ENCODE results near the gene PHF19.

Gene PHF19

GRCh38 chr9:120875195-120875565 is 1.8 kb downstream of the PHF19 start:
- Histone ChIP-seq H3K9me3 (ENCODE audit: insufficient read depth, low read length) (no peaks in the 10 kb centered on the region), H4K20me1 (ENCODE audit: low read depth, low read length) (no peaks in the 10 kb centered on the region), H3K79me2 (ENCODE audit: insufficient read depth, low read length) (peaks cover 8% of the 10 kb centered on the region; the same call in 1 of the 2 replicates), H3K36me3 (ENCODE audit: low read length) (peaks cover 14% of the 10 kb centered on the region; the same call in 1 of the 2 replicates), H3K27ac (ENCODE audit: low read depth, low read length) (peak overlapping the region; percentile 99), H3K9ac (ENCODE audit: low read length) (peak overlapping the region; percentile 100), H3K9me2 (replicated peaks; ENCODE audit: insufficient read depth, low read length) (no peaks in the 10 kb centered on the region), H3F3A (ENCODE audit: insufficient read depth) (peaks cover 83% of the 10 kb centered on the region), H3K4me3 (ENCODE audit: insufficient read depth, low read length, poor library complexity, severe bottlenecking) (no peak overlapping the region), H2AFZ (ENCODE audit: low read depth, low read length, severe bottlenecking) (no peak overlapping the region), H3K27me3 (ENCODE audit: low read length) (no peaks in the 10 kb centered on the region), H3K4me2 (ENCODE audit: low read depth, low read length, poor library complexity, severe bottlenecking) (peak overlapping the region; percentile 93)
- TF ChIP-seq EZH2phosphoT487 (conservative IDR thresholded peaks at IDR 0.05; ENCODE audit: low read length), result no peak
- TF ChIP-seq CTCF (IDR thresholded peaks at IDR 0.05; ENCODE audit: insufficient read depth, low read length, poor library complexity, severe bottlenecking), result no peak

GRCh38 chr9:120874226-120875194 is 2.5 kb downstream of the PHF19 start:
- H3K4me2 ChIP-seq (ENCODE audit: low read depth, low read length, poor library complexity, severe bottlenecking), result peak overlapping the region; percentile 93
- H3F3A ChIP-seq (ENCODE audit: insufficient read depth), result peaks cover 82% of the 10 kb centered on the region
- H3K27ac ChIP-seq (ENCODE audit: low read depth, low read length), result peak overlapping the region; percentile 99
- no peaks in the 10 kb centered on the region for H3K9me2 ChIP-seq (replicated peaks; ENCODE audit: insufficient read depth, low read length)
- H2AFZ ChIP-seq (ENCODE audit: low read depth, low read length, severe bottlenecking), result no peak overlapping the region
- no peaks in the 10 kb centered on the region for H4K20me1 ChIP-seq (ENCODE audit: low read depth, low read length)
- H3K9ac ChIP-seq (ENCODE audit: low read length), result peak overlapping the region; percentile 100
- H3K27me3 ChIP-seq (ENCODE audit: low read length), result no peaks in the 10 kb centered on the region
- H3K36me3 ChIP-seq (ENCODE audit: low read length), result peaks cover 14% of the 10 kb centered on the region; the same call in 1 of the 2 replicates
- H3K79me2 ChIP-seq (ENCODE audit: insufficient read depth, low read length), result peaks cover 8% of the 10 kb centered on the region; the same call in 1 of the 2 replicates
- no peak for TF ChIP-seq CTCF (IDR thresholded peaks at IDR 0.05; ENCODE audit: insufficient read depth, low read length, poor library complexity, severe bottlenecking)
- no peak for TF ChIP-seq EZH2phosphoT487 (conservative IDR thresholded peaks at IDR 0.05; ENCODE audit: low read length)
- H3K9me3 ChIP-seq (ENCODE audit: insufficient read depth, low read length), result no peaks in the 10 kb centered on the region
- H3K4me3 ChIP-seq (ENCODE audit: insufficient read depth, low read length, poor library complexity, severe bottlenecking), result no peak overlapping the region

GRCh38 chr9:120873512-120873911 is 3.5 kb downstream of the PHF19 start:
- no peaks in the 10 kb centered on the region for H4K20me1 ChIP-seq (ENCODE audit: low read depth, low read length)
- H3K9me3 ChIP-seq (ENCODE audit: insufficient read depth, low read length), result no peaks in the 10 kb centered on the region
- peak overlapping the region; percentile 99 for H3K27ac ChIP-seq (ENCODE audit: low read depth, low read length)
- H2AFZ ChIP-seq (ENCODE audit: low read depth, low read length, severe bottlenecking), result no peak overlapping the region
- no peaks in the 10 kb centered on the region for H3K9me2 ChIP-seq (replicated peaks; ENCODE audit: insufficient read depth, low read length)
- no peaks in the 10 kb centered on the region for H3K27me3 ChIP-seq (ENCODE audit: low read length)
- H3F3A ChIP-seq (ENCODE audit: insufficient read depth), result peaks cover 77% of the 10 kb centered on the region
- H3K9ac ChIP-seq (ENCODE audit: low read length), result no peak overlapping the region
- no peak overlapping the region for H3K4me2 ChIP-seq (ENCODE audit: low read depth, low read length, poor library complexity, severe bottlenecking)
- TF ChIP-seq CTCF (IDR thresholded peaks at IDR 0.05; ENCODE audit: insufficient read depth, low read length, poor library complexity, severe bottlenecking), result no peak
- TF ChIP-seq EZH2phosphoT487 (conservative IDR thresholded peaks at IDR 0.05; ENCODE audit: low read length), result no peak
- peaks cover 14% of the 10 kb centered on the region; the same call in 1 of the 2 replicates for H3K36me3 ChIP-seq (ENCODE audit: low read length)
- H3K79me2 ChIP-seq (ENCODE audit: insufficient read depth, low read length), result peaks cover 8% of the 10 kb centered on the region; the same call in 1 of the 2 replicates
- H3K4me3 ChIP-seq (ENCODE audit: insufficient read depth, low read length, poor library complexity, severe bottlenecking), result no peak overlapping the region

Measured in SU-DHL-6 (cell line).